GM18870 (cell line): Measurements from ENCODE around the gene SMPD3.
A peak's percentile ranks its signal among the peaks of the same experiment; 100 is the strongest.

Source experiments
- ATAC-seq: cut with Tn5 transposase; IDR thresholded peaks from one replicate; pipeline ENCODE4 v1.9.1; 2021; ENCODE audit warnings: moderate library complexity; ENCODE audit not compliant: unreplicated experiment

SMPD3 gene

GRCh38 chr16:68472581-68472980, 24.3 kb upstream of the SMPD3 start:
- no peak for ATAC-seq

GRCh38 chr16:68470461-68471150, 22.3 kb upstream of the SMPD3 start:
- peak; percentile 90 for ATAC-seq

GRCh38 chr16:68469796-68470460, 21.6 kb upstream of the SMPD3 start:
- ATAC-seq: peak; percentile 13

- no peak for ATAC-seq
Measured at GRCh38 chr16:68468842-68469241, 20.5 kb upstream of the SMPD3 start.

- ATAC-seq: no peak
Measured at GRCh38 chr16:68466174-68466573, 17.9 kb upstream of the SMPD3 start.

GRCh38 chr16:68463904-68464303, 15.6 kb upstream of the SMPD3 start:
- no peak for ATAC-seq

GRCh38 chr16:68460067-68460466, 11.8 kb upstream of the SMPD3 start:
- ATAC-seq: no peak

GRCh38 chr16:68459457-68459856, 11.1 kb upstream of the SMPD3 start:
- no peak for ATAC-seq

GRCh38 chr16:68458551-68458950, 10.2 kb upstream of the SMPD3 start:
- ATAC-seq: no peak

- ATAC-seq: no peak
Measured at GRCh38 chr16:68458101-68458500, 9.8 kb upstream of the SMPD3 start.

GRCh38 chr16:68455631-68456030, 7.3 kb upstream of the SMPD3 start:
- no peak for ATAC-seq

- ATAC-seq: no peak
Measured at GRCh38 chr16:68454920-68455435, 6.7 kb upstream of the SMPD3 start.

GRCh38 chr16:68453816-68454215, 5.5 kb upstream of the SMPD3 start:
- no peak for ATAC-seq

GRCh38 chr16:68452176-68452575, 3.9 kb upstream of the SMPD3 start:
- no peak for ATAC-seq

GRCh38 chr16:68451676-68452075, 3.4 kb upstream of the SMPD3 start:
- ATAC-seq: no peak

- ATAC-seq: no peak
Measured at GRCh38 chr16:68450741-68451255, 2.5 kb upstream of the SMPD3 start.

GRCh38 chr16:68447653-68448359, 502 bp downstream of the SMPD3 start:
- ATAC-seq: peak; percentile 22

GRCh38 chr16:68446681-68447652, 1.3 kb downstream of the SMPD3 start:
- ATAC-seq: no peak

GRCh38 chr16:68445458-68445857, 2.9 kb downstream of the SMPD3 start:
- ATAC-seq: no peak

GRCh38 chr16:68444056-68444657, 4.2 kb downstream of the SMPD3 start:
- no peak for ATAC-seq
